ENCODE measurements around the gene CDCA8. TPM values are rescaled to one million over a fixed set of nuclear protein-coding genes. Genes with fewer than 3 reads are reported as not detected.

The CDCA8 gene
- total and polyA plus RNA-seq, 2 of the 13 experiments (the other 11 are each of a cell fraction or from before 2014, with no cell fraction given) = 24.1 to 38.6 TPM

- TF ChIP-seq E2F2 (CRISPR knock-in tag; IDR thresholded peaks at IDR 0.05; ENCODE audit: borderline replicate concordance) = peak; percentile 80; the same call in 1 of the 2 replicates
- peak; percentile 49; the same call in 1 of the 2 replicates for TF ChIP-seq ZNF276 (CRISPR knock-in tag; IDR thresholded peaks at IDR 0.05; ENCODE audit: low read depth)
- TF ChIP-seq NR2C2 (CRISPR knock-in tag; IDR thresholded peaks at IDR 0.05; ENCODE audit: borderline replicate concordance) = peak; percentile 85; the same call in 1 of the 2 replicates
- no peak for TF ChIP-seq ZNF660 (CRISPR knock-in tag; IDR thresholded peaks at IDR 0.05; ENCODE audit: borderline replicate concordance, low read depth)
- TF ChIP-seq ZNF234 (CRISPR knock-in tag; conservative IDR thresholded peaks at IDR 0.05) = 0 out of 2 replicates have a peak, but pooled peaks have one; percentile 56
- TF ChIP-seq ZNF510 (CRISPR knock-in tag; IDR thresholded peaks at IDR 0.05; ENCODE audit: low read depth) = no peak
- 0 out of 2 replicates have a peak, but pooled peaks have one; percentile 16 for TF ChIP-seq ATF2 (CRISPR knock-in tag; IDR thresholded peaks at IDR 0.05)
- peak; percentile 18; the same call in 1 of the 2 replicates for TF ChIP-seq POGK (CRISPR knock-in tag; conservative IDR thresholded peaks at IDR 0.05)
- peak; percentile 20; the same call in 1 of the 2 replicates for TF ChIP-seq TBX2 (CRISPR knock-in tag; IDR thresholded peaks at IDR 0.05; ENCODE audit: borderline replicate concordance)
- TF ChIP-seq CBFB (CRISPR knock-in tag; IDR thresholded peaks at IDR 0.05) = no peak
- TF ChIP-seq NAIF1 (CRISPR knock-in tag; IDR thresholded peaks at IDR 0.05; ENCODE audit: borderline replicate concordance) = 0 out of 2 replicates have a peak, but pooled peaks have one; percentile 13
- TF ChIP-seq THYN1 (CRISPR knock-in tag; IDR thresholded peaks at IDR 0.05; ENCODE audit: borderline replicate concordance, low read depth) = no peak
- no peak for TF ChIP-seq ZBTB46 (CRISPR knock-in tag; IDR thresholded peaks at IDR 0.05; ENCODE audit: borderline replicate concordance)
- TF ChIP-seq ZNF770 (CRISPR knock-in tag; IDR thresholded peaks at IDR 0.05) = 0 out of 2 replicates have a peak, but pooled peaks have one; percentile 22
These were observed at the start of gene CDCA8 (continued) for GRCh38 chr1:37692078-37692833.

Data from HepG2 (cell line).